ENCODE measurements around the gene PPP1R12B.
"Not testable (repeated sequence)": the region's sequence is repeated elsewhere in the genome, so short reads cannot be mapped to it uniquely, and the experiment has no call there.

The PPP1R12B gene

GRCh38 chr1:202531812-202532616 lies 183.5 kb downstream of the PPP1R12B start:
- not testable (repeated sequence) for DNase-seq (ENCODE audit: low spot score)

- DNase-seq (ENCODE audit: low spot score), result not testable (repeated sequence)
These were observed 190.7 kb downstream of the PPP1R12B start for GRCh38 chr1:202539166-202539574.

GRCh38 chr1:202539583-202539982 lies 191.1 kb downstream of the PPP1R12B start:
- not testable (repeated sequence) for DNase-seq (ENCODE audit: low spot score)

- no peak for DNase-seq (ENCODE audit: low spot score)
These were observed 191.5 kb downstream of the PPP1R12B start for GRCh38 chr1:202540014-202540413.

- no peak for DNase-seq (ENCODE audit: low spot score)
These were observed 191.9 kb downstream of the PPP1R12B start for GRCh38 chr1:202540448-202540847.

GRCh38 chr1:202540858-202541257 lies 192.4 kb downstream of the PPP1R12B start:
- not testable (repeated sequence) for DNase-seq (ENCODE audit: low spot score)

GRCh38 chr1:202542415-202542814 lies 193.9 kb downstream of the PPP1R12B start:
- not testable (repeated sequence) for DNase-seq (ENCODE audit: low spot score)

- not testable (repeated sequence) for DNase-seq (ENCODE audit: low spot score)
These were observed 195.0 kb downstream of the PPP1R12B start for GRCh38 chr1:202543537-202543936.

GRCh38 chr1:202544766-202545449 lies 196.4 kb downstream of the PPP1R12B start:
- not testable (repeated sequence) for DNase-seq (ENCODE audit: low spot score)

- DNase-seq (ENCODE audit: low spot score), result not testable (repeated sequence)
These were observed 197.3 kb downstream of the PPP1R12B start for GRCh38 chr1:202545647-202546303.

- DNase-seq (ENCODE audit: low spot score), result not testable (repeated sequence)
These were observed 197.9 kb downstream of the PPP1R12B start for GRCh38 chr1:202546377-202546776.

GRCh38 chr1:202546796-202547195 lies 198.3 kb downstream of the PPP1R12B start:
- not testable (repeated sequence) for DNase-seq (ENCODE audit: low spot score)

- DNase-seq (ENCODE audit: low spot score), result no peak
These were observed 198.7 kb downstream of the PPP1R12B start for GRCh38 chr1:202547215-202547614.

GRCh38 chr1:202550088-202550487 lies 201.6 kb downstream of the PPP1R12B start:
- not testable (repeated sequence) for DNase-seq (ENCODE audit: low spot score)

GRCh38 chr1:202551683-202552082 lies 203.2 kb downstream of the PPP1R12B start:
- DNase-seq (ENCODE audit: low spot score), result no peak

GRCh38 chr1:202552615-202553014 lies 204.1 kb downstream of the PPP1R12B start:
- not testable (repeated sequence) for DNase-seq (ENCODE audit: low spot score)

- DNase-seq (ENCODE audit: low spot score), result not testable (repeated sequence)
These were observed 204.6 kb downstream of the PPP1R12B start for GRCh38 chr1:202553078-202553477.

- no peak for DNase-seq (ENCODE audit: low spot score)
These were observed 205.1 kb downstream of the PPP1R12B start for GRCh38 chr1:202553560-202554038.

GRCh38 chr1:202554619-202555018 lies 206.1 kb downstream of the PPP1R12B start:
- DNase-seq (ENCODE audit: low spot score), result not testable (repeated sequence)

GRCh38 chr1:202556037-202556436 lies 207.5 kb downstream of the PPP1R12B start:
- DNase-seq (ENCODE audit: low spot score), result not testable (repeated sequence)

GRCh38 chr1:202557662-202558061 lies 209.2 kb downstream of the PPP1R12B start:
- DNase-seq (ENCODE audit: low spot score), result not testable (repeated sequence)

GRCh38 chr1:202561240-202561639 lies 212.7 kb downstream of the PPP1R12B start:
- DNase-seq (ENCODE audit: low spot score), result no peak
